Epithelial cell of esophagus (primary cell): ENCODE data around the gene ALDH5A1.

Source experiments
- DNase-seq: peaks from one replicate; pipeline ENCODE4 v3.0.0; 2010; ENCODE audit warnings: low read depth
- H3K4me3 ChIP-seq: 2 replicates; pipeline ENCODE4 v1.5.1; 2011; ENCODE audit warnings: mild to moderate bottlenecking, low read length, control low read depth
- TF ChIP-seq, protein P1 (sequence below): IDR thresholded peaks from 2 replicates; pipeline ENCODE4 v1.5.1; 2011; ENCODE audit warnings: low read depth, mild to moderate bottlenecking, low read length, control low read depth, inconsistent platforms; ENCODE audit not compliant: insufficient read depth; ENCODE audit errors: missing control alignments

The ALDH5A1 gene

DNA sequence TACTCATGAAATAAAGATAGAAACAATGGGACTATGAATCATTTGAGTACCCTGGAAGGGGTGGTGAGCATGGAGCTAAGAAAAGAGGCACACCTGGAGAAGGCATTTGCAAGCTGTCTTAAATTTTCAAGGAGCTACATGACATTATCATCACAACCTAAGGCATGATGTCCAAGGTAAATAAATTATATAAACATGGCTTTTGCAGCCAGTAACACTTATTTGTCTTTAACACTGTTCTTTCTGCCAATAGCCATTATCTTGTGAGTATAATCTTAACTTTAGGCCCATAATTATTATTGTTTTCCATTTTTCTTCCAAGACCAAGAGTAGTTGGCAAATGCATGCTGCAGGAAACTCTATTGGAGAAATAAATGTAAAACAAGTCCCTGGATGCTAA, 63.7 kb downstream of the ALDH5A1 start:
- DNase-seq: no peak
- H3K4me3 ChIP-seq: no peak overlapping the region
- TF ChIP-seq, protein P1, sequence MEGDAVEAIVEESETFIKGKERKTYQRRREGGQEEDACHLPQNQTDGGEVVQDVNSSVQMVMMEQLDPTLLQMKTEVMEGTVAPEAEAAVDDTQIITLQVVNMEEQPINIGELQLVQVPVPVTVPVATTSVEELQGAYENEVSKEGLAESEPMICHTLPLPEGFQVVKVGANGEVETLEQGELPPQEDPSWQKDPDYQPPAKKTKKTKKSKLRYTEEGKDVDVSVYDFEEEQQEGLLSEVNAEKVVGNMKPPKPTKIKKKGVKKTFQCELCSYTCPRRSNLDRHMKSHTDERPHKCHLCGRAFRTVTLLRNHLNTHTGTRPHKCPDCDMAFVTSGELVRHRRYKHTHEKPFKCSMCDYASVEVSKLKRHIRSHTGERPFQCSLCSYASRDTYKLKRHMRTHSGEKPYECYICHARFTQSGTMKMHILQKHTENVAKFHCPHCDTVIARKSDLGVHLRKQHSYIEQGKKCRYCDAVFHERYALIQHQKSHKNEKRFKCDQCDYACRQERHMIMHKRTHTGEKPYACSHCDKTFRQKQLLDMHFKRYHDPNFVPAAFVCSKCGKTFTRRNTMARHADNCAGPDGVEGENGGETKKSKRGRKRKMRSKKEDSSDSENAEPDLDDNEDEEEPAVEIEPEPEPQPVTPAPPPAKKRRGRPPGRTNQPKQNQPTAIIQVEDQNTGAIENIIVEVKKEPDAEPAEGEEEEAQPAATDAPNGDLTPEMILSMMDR: no peak

DNA sequence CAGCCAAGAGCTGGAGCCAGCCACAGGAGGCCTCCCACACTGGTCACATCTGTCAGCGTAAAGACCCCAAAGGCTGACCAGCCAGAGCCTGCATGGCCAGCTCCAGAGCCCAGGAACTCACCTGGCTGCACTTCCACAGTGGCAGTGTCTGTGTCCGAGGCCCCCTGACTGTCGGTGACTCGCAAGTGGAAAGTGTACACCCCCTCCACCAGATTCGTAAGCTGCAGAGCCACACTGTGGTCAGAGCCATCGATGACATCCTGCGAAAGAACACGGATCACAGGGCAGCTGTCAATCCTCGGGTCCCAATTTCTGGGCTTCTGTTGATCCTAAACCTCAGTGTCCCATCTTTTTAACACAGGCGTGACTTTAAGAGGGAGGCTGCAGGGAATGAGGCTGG, 69.3 kb downstream of the ALDH5A1 start:
- no peak overlapping the region for H3K4me3 ChIP-seq
- TF ChIP-seq, protein P1: no peak
- no peak for DNase-seq

DNA sequence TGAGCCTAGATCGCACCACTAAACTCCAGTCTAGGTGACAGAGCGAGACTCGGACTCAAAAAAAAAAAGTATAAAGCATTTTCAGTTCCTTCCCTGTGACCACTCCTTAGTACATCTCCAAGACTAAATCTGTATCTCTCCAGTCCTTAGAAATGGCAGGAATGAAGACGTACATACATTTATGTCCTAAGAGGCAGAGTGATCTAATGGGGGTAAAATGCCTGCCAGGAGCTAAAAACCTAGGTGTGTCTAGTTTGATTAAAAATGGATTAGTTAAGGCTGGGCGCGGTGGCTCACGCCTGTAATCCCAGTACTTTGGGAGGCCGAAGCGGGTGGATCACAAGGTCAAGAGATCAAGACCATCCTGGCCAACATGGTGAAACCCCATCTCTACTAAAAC, 70.4 kb downstream of the ALDH5A1 start:
- no peak overlapping the region for H3K4me3 ChIP-seq
- TF ChIP-seq, protein P1: no peak
- DNase-seq: no peak

DNA sequence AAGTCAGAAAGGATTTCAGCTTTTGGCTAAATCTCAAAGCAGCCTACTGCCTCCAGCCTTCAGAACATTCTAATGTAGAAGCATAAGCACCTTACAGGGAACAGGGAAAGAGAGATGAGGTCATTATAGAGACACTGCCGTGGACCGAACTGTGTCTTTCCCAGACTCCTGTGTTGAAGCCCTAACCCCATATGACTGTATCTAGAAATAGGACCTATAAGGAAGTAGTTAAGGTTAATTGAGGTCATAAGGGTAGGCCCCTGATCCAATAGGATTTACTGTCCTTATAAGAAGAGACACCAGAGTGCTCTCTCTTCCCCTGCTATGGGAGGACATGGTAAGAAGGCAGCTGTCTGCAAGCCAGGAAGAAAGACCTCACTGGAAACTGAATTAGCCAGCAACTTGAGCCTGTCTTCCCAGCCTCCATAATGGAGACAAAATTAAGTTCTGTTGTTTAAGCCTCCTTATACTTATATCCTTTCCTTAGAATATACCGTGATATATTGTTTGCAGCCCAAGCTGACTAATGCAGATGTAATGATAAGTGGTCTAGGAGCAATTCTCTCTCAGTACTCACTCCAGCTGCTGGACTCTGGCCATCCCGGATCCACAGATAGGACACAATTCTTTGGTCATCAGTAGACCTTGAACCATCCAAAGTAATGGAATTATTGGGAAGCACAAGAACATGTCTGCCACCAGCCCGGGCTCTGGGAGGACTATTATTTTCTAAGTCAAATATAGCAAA, 71.4 kb downstream of the ALDH5A1 start:
- DNase-seq: no peak
- TF ChIP-seq, protein P1: no peak
- H3K4me3 ChIP-seq: no peak overlapping the region

DNA sequence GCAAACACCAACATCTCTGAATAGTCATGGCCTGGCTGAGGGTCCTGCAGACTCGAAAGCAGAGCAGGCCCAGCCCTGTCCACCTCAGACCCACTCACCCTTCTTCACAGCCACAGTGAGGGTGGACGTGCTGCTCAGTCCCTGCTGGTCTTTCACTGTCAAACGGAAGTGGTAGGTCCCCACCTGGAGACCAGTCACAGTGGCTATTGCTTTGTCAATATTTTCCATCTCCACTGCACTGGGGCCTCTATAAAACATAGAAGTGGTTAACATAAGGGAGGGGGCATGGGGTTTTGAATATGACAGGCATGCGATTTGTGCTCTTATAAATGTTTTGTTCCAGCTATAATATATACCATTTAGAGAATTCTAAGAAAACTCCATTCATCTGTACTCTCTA, 73.9 kb downstream of the ALDH5A1 start:
- TF ChIP-seq, protein P1: no peak
- no peak for DNase-seq
- H3K4me3 ChIP-seq: no peak overlapping the region

DNA sequence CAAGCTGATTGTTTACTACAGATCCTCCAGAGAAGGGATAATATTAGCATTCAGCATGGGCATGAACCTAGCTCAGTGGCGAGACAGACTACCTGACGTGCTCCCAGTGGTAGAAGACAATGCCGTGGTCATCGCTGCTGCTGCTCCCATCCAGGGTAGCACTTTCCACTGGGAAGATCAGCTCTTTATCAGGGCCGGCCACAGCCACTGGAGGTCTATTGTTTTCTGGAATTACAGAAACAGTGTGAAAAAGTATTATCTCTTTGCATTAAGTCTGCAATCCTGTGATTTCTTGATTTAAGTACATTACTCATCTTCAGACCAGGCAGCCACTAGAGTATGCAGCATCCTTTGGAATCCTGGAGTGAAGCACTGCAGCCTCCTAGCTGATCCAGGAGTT, 75.0 kb downstream of the ALDH5A1 start:
- no peak overlapping the region for H3K4me3 ChIP-seq
- TF ChIP-seq, protein P1: no peak
- DNase-seq: no peak

DNA sequence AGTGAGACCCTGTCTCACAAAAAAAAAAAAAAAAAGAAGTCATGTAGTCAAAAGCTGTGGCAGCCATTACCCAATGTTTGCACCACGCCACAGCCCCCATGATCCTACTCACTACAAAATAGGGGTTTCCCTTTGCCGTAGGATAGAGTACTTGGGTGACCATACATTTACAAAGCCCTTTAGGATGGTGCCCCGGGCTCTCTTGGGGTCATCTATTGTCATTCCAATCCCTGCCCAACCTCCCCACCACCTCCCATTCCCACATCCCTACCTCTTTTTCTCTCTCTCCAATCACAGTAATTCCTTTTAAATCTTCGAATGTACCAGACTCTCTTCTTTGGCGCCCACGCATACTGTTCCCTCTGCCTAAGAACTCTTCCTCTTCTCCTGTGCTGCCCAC, 76.6 kb downstream of the ALDH5A1 start:
- H3K4me3 ChIP-seq: no peak overlapping the region
- TF ChIP-seq, protein P1: no peak
- no peak for DNase-seq
